Thoracic aorta (tissue), 2 donors: Measurements from ENCODE around the gene SAMD14. TPM values are rescaled to one million over a fixed set of nuclear protein-coding genes. Genes with fewer than 3 reads are reported as not detected.
A peak's percentile ranks its signal among the peaks of the same experiment; 100 is the strongest.

ENCODE experiments used
- ATAC-seq: fragments of 150-250 bp; one replicate; pipeline ENCODE4 v1.8.0; 2017; ENCODE audit warnings: low read depth; ENCODE audit not compliant: insufficient number of reproducible peaks, low FRiP score
- DNase-seq: peaks from one replicate; pipeline ENCODE4 v3.0.0-alpha.2; 2020; ENCODE audit warnings: low spot score
- H3K27ac ChIP-seq, 2 donors: fragments of 200-600 bp; sonication (generic); 1 replicate in 1 of 2; 2 replicates in 1 of 2; pipeline ENCODE4 v1.5.1; 2016; ENCODE audit warnings: mild to moderate bottlenecking in 2 of 2, moderate library complexity in 2 of 2
- H3K27me3 ChIP-seq: fragments of 200-600 bp; sonication (generic); replicated peaks from 2 replicates; pipeline ENCODE4 v1.6.0; 2016; ENCODE audit warnings: mild to moderate bottlenecking; ENCODE audit not compliant: insufficient read depth
- H3K36me3 ChIP-seq: fragments of 200-600 bp; sonication (generic); one replicate; pipeline ENCODE4 v1.5.1; 2016
- H3K4me1 ChIP-seq, 2 donors: fragments of 200-600 bp; sonication (generic); 1 replicate in 1 of 2; 2 replicates in 1 of 2; pipeline versions ENCODE4 v1.5.1 to v1.6.0; 2016; ENCODE audit warnings: low read depth in 2 of 2, mild to moderate bottlenecking in 1 of 2; ENCODE audit not compliant: control insufficient read depth in 1 of 2
- H3K4me3 ChIP-seq: fragments of 200-600 bp; sonication (generic); 2 replicates; pipeline ENCODE4 v1.5.1; 2016; ENCODE audit warnings: mild to moderate bottlenecking
- H3K9me3 ChIP-seq: fragments of 200-600 bp; sonication (generic); 2 replicates; pipeline ENCODE4 v1.5.1; 2016
- CTCF ChIP-seq: fragments of 200-600 bp; sonication (generic); IDR thresholded peaks from one replicate; pipeline ENCODE4 v1.5.1; 2019; ENCODE audit warnings: antibody characterized with exemption
- total RNA-seq, 2 donors: library from RNA; depleted of rRNA; stranded (reverse); fragments of >200 nt; gene quantifications; one replicate each; pipeline versions ENCODE4 v1.1.0 to v1.2.3, GENCODE V29; 2016

SAMD14 gene
- total RNA-seq, 2 donors from 2014 or later, result 9.7 to 11.5 TPM

DNA sequence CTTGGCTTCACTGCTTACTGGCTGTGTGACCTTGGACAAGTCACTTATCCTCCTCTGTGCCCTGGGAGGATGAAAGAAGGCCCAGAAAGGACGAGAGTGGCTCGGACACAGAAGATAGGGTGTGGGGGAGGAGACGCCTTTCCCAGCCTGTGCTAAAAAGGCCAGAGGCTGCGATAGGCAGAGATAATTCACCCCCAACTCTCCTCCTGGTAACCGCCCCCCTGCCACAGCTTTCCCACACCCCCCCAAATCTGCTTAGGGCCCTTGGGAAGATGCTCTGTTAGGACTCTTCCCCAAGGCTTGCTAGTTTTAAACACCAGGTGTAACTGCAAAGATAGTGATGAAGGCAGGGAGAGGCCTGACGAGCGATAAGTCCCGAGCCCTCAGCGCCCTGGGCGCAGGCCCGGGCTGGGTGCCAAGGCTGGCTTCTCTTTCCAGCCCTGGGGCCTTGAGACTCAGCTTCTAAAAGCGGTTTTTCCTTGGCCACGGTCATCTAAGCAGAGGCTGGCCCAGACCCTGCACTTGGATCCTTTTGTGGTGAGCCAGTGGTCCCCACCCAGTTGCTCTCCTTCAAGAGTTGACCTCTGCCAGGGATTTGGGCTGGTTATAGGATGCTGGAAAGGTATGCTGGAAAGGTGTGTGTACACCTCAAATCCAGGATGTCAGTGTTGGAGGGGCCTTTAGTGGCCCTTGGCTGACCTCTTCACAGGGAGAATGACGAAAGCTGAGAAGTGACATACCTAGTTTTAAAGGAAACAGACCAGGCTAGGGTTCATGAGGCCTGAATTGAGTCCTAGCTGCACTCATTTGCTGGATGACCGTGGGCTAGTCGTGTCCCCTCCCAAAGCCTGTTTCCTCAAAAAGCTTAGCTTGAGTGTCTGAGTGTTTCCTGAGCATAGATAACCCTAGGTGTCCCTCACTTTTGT, 24.0 kb upstream of the SAMD14 start:
- ATAC-seq, result no peak
- Histone ChIP-seq H3K27ac (peak overlapping the region; percentile 90 to 94), H3K4me3 (no peak overlapping the region), H3K27me3 (no peaks in the 10 kb centered on the region), H3K4me1 (peaks cover 39 to 51% of the 10 kb centered on the region in 2 donors), H3K36me3 (no peaks in the 10 kb centered on the region), H3K9me3 (no peaks in the 10 kb centered on the region)
- no peak for DNase-seq
- no peak for TF ChIP-seq CTCF

- Histone ChIP-seq H3K36me3 (no peaks in the 10 kb centered on the region), H3K4me3 (peak overlapping the region; percentile 96), H3K4me1 (peaks cover 40 to 58% of the 10 kb centered on the region in 2 donors), H3K27me3 (no peaks in the 10 kb centered on the region), H3K27ac (peak overlapping the region; percentile 90 to 94), H3K9me3 (no peaks in the 10 kb centered on the region)
- ATAC-seq (no peak), DNase-seq (no peak)
- no peak for TF ChIP-seq CTCF
Measured at GRCh38 chr17:50152736-50153135, 22.8 kb upstream of the SAMD14 start.

GRCh38 chr17:50151937-50152547, 22.1 kb upstream of the SAMD14 start:
- DNase-seq, result no peak
- TF ChIP-seq CTCF, result no peak
- Histone ChIP-seq H3K36me3 (no peaks in the 10 kb centered on the region), H3K4me1 (peaks cover 45 to 65% of the 10 kb centered on the region in 2 donors), H3K27ac (peak overlapping the region; percentile 90 to 94), H3K27me3 (no peaks in the 10 kb centered on the region), H3K4me3 (peak overlapping the region; percentile 96), H3K9me3 (no peaks in the 10 kb centered on the region)
- ATAC-seq, result no peak

GRCh38 chr17:50151041-50151936, 21.3 kb upstream of the SAMD14 start:
- Histone ChIP-seq H3K36me3 (no peaks in the 10 kb centered on the region), H3K9me3 (no peaks in the 10 kb centered on the region), H3K27ac (peak overlapping the region; percentile 90 to 94), H3K27me3 (no peaks in the 10 kb centered on the region), H3K4me3 (peak overlapping the region; percentile 96), H3K4me1 (peaks cover 51 to 68% of the 10 kb centered on the region in 2 donors)
- peak; percentile 54 for ATAC-seq
- peak; percentile 72 for DNase-seq
- TF ChIP-seq CTCF, result peak; percentile 96
